GM19239 (cell line): ENCODE results near the gene TXNRD2.
"Not testable (repeated sequence)": the region's sequence is repeated elsewhere in the genome, so short reads cannot be mapped to it uniquely, and the experiment has no call there.

Source experiments
- DNase-seq: peaks from one replicate; pipeline ENCODE4 v3.0.0; 2011; ENCODE audit warnings: low spot score; ENCODE audit not compliant: insufficient read length
- FAIRE-seq: peaks from 2 replicates; lab custom pipeline; 2011; peaks lifted over from hg19 to GRCh38; lab: Jason Lieb, UNC

TXNRD2 gene

GRCh38 chr22:19930551-19931486, 10.8 kb downstream of the TXNRD2 start:
- no peak for FAIRE-seq
- DNase-seq: no peak

GRCh38 chr22:19929586-19930550, 11.8 kb downstream of the TXNRD2 start:
- DNase-seq (no peak), FAIRE-seq (no peak)

- DNase-seq: no peak
- no peak for FAIRE-seq
These were observed 13.4 kb downstream of the TXNRD2 start for GRCh38 chr22:19928207-19928606.

GRCh38 chr22:19927696-19928095, 13.9 kb downstream of the TXNRD2 start:
- FAIRE-seq: no peak
- no peak for DNase-seq

GRCh38 chr22:19926028-19926427, 15.6 kb downstream of the TXNRD2 start:
- FAIRE-seq, DNase-seq: not testable (repeated sequence)

- no peak for DNase-seq
- no peak for FAIRE-seq
These were observed 17.6 kb downstream of the TXNRD2 start for GRCh38 chr22:19923914-19924513.

- FAIRE-seq: no peak
- no peak for DNase-seq
These were observed 20.0 kb downstream of the TXNRD2 start for GRCh38 chr22:19921544-19922081.

- no peak for FAIRE-seq
- no peak for DNase-seq
These were observed 21.8 kb downstream of the TXNRD2 start for GRCh38 chr22:19919701-19920363.

GRCh38 chr22:19918332-19919106, 23.1 kb downstream of the TXNRD2 start:
- FAIRE-seq (no peak), DNase-seq (no peak)

- FAIRE-seq: no peak
- no peak for DNase-seq
These were observed 24.1 kb downstream of the TXNRD2 start for GRCh38 chr22:19917389-19918138.

- FAIRE-seq (no peak), DNase-seq (no peak)
These were observed 24.7 kb downstream of the TXNRD2 start for GRCh38 chr22:19916941-19917340.

- no peak for FAIRE-seq
- no peak for DNase-seq
These were observed 25.6 kb downstream of the TXNRD2 start for GRCh38 chr22:19916006-19916405.

- FAIRE-seq: no peak
- DNase-seq: no peak
These were observed 26.2 kb downstream of the TXNRD2 start for GRCh38 chr22:19915287-19915954.

- no peak for FAIRE-seq
- no peak for DNase-seq
These were observed 27.2 kb downstream of the TXNRD2 start for GRCh38 chr22:19914201-19914943.

GRCh38 chr22:19913337-19913936, 28.2 kb downstream of the TXNRD2 start:
- no peak for FAIRE-seq
- DNase-seq: no peak

GRCh38 chr22:19912271-19912999, 29.2 kb downstream of the TXNRD2 start:
- DNase-seq (no peak), FAIRE-seq (no peak)
